ENCODE data around the gene DAZL. TPM values are rescaled to one million over a fixed set of nuclear protein-coding genes. Genes with fewer than 3 reads are reported as not detected.

The DAZL gene
- total and polyA plus RNA-seq, 9 of the 15 experiments (the other 6 are each of a cell fraction or from before 2014, with no cell fraction given) = not detected

- peak; percentile 54 for ATAC-seq
- no peaks in the 10 kb centered on the region for H4K20me1 ChIP-seq (replicated peaks; ENCODE audit: control insufficient read depth, insufficient read depth, low read length)
- H3K36me3 ChIP-seq (ENCODE audit: control insufficient read depth, insufficient read depth, low read length) = no peaks in the 10 kb centered on the region
- no peaks in the 10 kb centered on the region for H3K9me3 ChIP-seq (replicated peaks; ENCODE audit: control insufficient read depth, insufficient read depth, low read depth, low read length)
- no peaks in the 10 kb centered on the region for H3K79me2 ChIP-seq (ENCODE audit: control insufficient read depth, insufficient read depth, low read length)
- WGBS (ENCODE audit: insufficient coverage, low coverage, missing lambda C conversion rate) = 56% methylated on average over 9 of the region's 10 CpGs
- no TSS peak for BruUV-seq (replicated peaks)
- intact Hi-C loops (cut with micrococcal nuclease) = loop anchor here (1.0 to 10.0 kb wide), 2 partner anchors 241 to 911 kb away; no protein-coding TSS in a partner anchor
- H3K4me1 ChIP-seq (replicated peaks in 1 of 2; ENCODE audit: control insufficient read depth in 2 of 2, insufficient read depth in 2 of 2, low read length in 2 of 2) = peaks cover 4 to 27% of the 10 kb centered on the region in 2 experiments; a peak in 4 of 5 replicates
- TF ChIP-seq ZNF253 (CRISPR knock-in tag; conservative IDR thresholded peaks at IDR 0.05) (no peak), RBM15 (IDR thresholded peaks at IDR 0.05; ENCODE audit: insufficient read depth, low read length) (no peak), ZKSCAN8 (CRISPR knock-in tag; IDR thresholded peaks at IDR 0.05) (0 out of 2 replicates have a peak, but pooled peaks have one; percentile 6), E2F6 (IDR thresholded peaks at IDR 0.05; ENCODE audit: borderline replicate concordance in 1 of 2, extremely low read depth in 1 of 2, insufficient read depth in 1 of 2, insufficient read length in 1 of 2, low read depth in 1 of 2, low read length in 1 of 2, poor library complexity in 1 of 2, severe bottlenecking in 1 of 2) (peak in 1 of 2 experiments; percentile 28), ZHX1 (conservative IDR thresholded peaks at IDR 0.05; ENCODE audit: low read length) (no peak), TGIF2 (CRISPR knock-in tag; IDR thresholded peaks at IDR 0.05) (no peak)
- no peak overlapping the region for H3K4me3 ChIP-seq
- ChIA-PET POLR2A (interaction anchor here (0.7 kb wide), 1 partner anchor 11 kb away, joined by 3 read pairs; no protein-coding TSS in a partner anchor), CTCF (ENCODE audit: low intra/inter-chr PET ratio) (interaction anchor here (0.7 kb wide), 1 partner anchor 13 kb away, joined by 4 read pairs; no protein-coding TSS in a partner anchor)
- no peak overlapping the region for H3K27ac ChIP-seq (ENCODE audit: extremely low read depth, low read depth, low read length)
- H3K9me1 ChIP-seq (ENCODE audit: control insufficient read depth, insufficient read depth, low read length) = no peaks in the 10 kb centered on the region
- peak overlapping the region; percentile 77 for H2AFZ ChIP-seq (ENCODE audit: low read depth, low read length)
- in situ Hi-C loops (cut with MboI) = loop anchor here (25.0 kb wide), 2 partner anchors 908 to 1333 kb away; partner anchors contain the start of gene CAPN7
- peak overlapping the region; percentile 62; the same call in 1 of the 2 replicates for H3K4me2 ChIP-seq (ENCODE audit: insufficient read depth, low read length)
- H3K27me3 ChIP-seq (ENCODE audit: control insufficient read depth in 2 of 2, insufficient read depth in 2 of 2, low read length in 2 of 2) = peaks cover 2 to 4% of the 10 kb centered on the region in 2 experiments; a peak in 3 of 5 replicates
- no peak overlapping the region for H3K9ac ChIP-seq (ENCODE audit: insufficient read depth in 1 of 2, low read depth in 2 of 2, low read length in 2 of 2)
- DNase-seq (ENCODE audit: extremely low read depth in 1 of 4, low spot score in 3 of 4) = no peak
- FAIRE-seq = no peak
Observed at GRCh38 chr3:16545413-16546185, 59.6 kb downstream of the DAZL start.
